Subcutaneous abdominal adipose tissue (tissue), 5 donors: ENCODE data around the gene NKX6-1.
A peak's percentile ranks its signal among the peaks of the same experiment; 100 is the strongest.

ENCODE experiments used
- H3K27ac ChIP-seq: one replicate; pipeline ENCODE4 v1.7.0; 2013; ENCODE audit warnings: low read depth, mild to moderate bottlenecking, inconsistent platforms, low read length, moderate library complexity
- H3K27me3 ChIP-seq, 5 donors: one replicate each; pipeline ENCODE4 v1.7.0; 2013; ENCODE audit warnings: low read length in 5 of 5, inconsistent platforms in 1 of 5; ENCODE audit not compliant: control insufficient read depth in 5 of 5, insufficient read depth in 4 of 5
- H3K36me3 ChIP-seq, 5 donors: one replicate each; pipeline ENCODE4 v1.7.0; 2013; ENCODE audit warnings: low read length in 5 of 5; ENCODE audit not compliant: control insufficient read depth in 5 of 5, insufficient read depth in 5 of 5
- H3K4me1 ChIP-seq, 5 donors: one replicate each; pipeline ENCODE4 v1.7.0; 2013; ENCODE audit warnings: low read length in 5 of 5, mild to moderate bottlenecking in 3 of 5, moderate library complexity in 1 of 5; ENCODE audit not compliant: control insufficient read depth in 5 of 5, insufficient read depth in 5 of 5
- H3K4me3 ChIP-seq, 5 donors: one replicate each; pipeline ENCODE4 v1.7.0; 2013; ENCODE audit warnings: low read length in 5 of 5, low read depth in 1 of 5
- H3K9ac ChIP-seq, 5 donors: one replicate each; pipeline ENCODE4 v1.7.0; 2013; ENCODE audit warnings: low read length in 5 of 5, mild to moderate bottlenecking in 4 of 5, moderate library complexity in 3 of 5
- H3K9me3 ChIP-seq, 5 donors: one replicate each; pipeline ENCODE4 v1.7.0; 2013; ENCODE audit warnings: low read length in 5 of 5; ENCODE audit not compliant: control insufficient read depth in 5 of 5
- donor health status: healthy.
- donor health status: healthy.
- donor health status: healthy.
- donor health status: healthy.
- donor health status: healthy.

The NKX6-1 gene

DNA sequence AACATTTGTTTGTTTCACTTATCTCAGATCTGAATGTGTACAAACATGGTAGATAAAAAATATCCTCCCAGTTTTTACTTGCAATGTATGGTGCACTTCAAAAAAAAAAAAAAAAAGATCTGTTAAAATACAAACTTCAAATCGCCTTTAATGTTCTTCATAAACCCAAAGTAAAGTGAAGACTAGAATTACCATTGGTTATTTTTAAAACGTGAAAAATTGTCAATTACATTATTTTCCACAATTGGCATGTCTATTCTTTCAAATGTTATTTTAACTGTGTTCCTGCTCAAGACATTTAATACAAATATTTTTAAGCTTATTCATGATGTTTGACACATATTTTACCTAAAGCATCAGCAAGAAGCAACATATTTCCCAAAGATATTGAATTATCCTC, 5.0 kb downstream of the NKX6-1 start:
- peaks cover 78 to 96% (median 91%) of the 10 kb centered on the region in 5 donors for H3K27me3 ChIP-seq
- H3K9me3 ChIP-seq: peaks cover 0 to 2% (median 0%) of the 10 kb centered on the region in 5 donors
- no peaks in the 10 kb centered on the region for H3K36me3 ChIP-seq
- peaks cover 0 to 41% (median 34%) of the 10 kb centered on the region in 5 donors for H3K4me1 ChIP-seq
- no peak overlapping the region for H3K27ac ChIP-seq
- H3K4me3 ChIP-seq: no peak overlapping the region
- H3K9ac ChIP-seq: no peak overlapping the region

DNA sequence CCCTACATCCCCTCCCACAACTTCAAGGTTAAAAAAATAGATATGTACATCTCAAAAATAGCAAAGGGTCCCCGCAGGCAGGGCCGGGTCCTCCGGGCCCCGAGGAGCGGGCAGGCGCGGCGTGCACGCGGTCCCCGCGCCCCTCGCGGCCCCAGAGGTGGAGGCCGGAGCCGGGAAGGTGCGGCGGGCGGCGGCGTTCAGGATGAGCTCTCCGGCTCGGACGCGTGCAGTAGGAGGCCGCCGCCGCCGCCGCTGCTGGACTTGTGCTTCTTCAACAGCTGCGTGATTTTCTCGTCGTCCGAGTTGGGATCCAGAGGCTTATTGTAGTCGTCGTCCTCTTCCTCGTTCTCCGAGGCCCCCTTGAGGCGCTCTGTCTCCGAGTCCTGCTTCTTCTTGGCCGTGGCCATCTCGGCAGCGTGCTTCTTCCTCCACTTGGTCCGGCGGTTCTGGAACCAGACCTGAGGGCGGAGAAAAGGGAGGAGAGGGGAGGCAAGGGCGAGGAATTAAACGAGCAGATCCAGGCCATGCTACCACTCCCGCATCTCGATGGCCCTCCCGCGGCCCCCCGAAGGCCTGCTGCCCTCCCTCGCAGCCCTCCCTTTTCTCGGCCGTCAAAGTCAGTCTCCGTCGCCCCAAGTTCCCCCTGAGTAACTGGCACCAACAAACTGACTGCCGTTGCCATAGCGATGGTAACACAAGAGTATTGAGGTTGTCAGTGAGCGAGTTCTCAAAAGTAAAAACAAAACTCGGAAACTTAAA, 5.8 kb downstream of the NKX6-1 start:
- peak overlapping the region in 3 of 5 donors; percentile 30 to 55 (median 39) for H3K4me3 ChIP-seq
- no peaks in the 10 kb centered on the region for H3K36me3 ChIP-seq
- peaks cover 70 to 94% (median 84%) of the 10 kb centered on the region in 5 donors for H3K27me3 ChIP-seq
- peaks cover 0 to 2% (median 0%) of the 10 kb centered on the region in 5 donors for H3K9me3 ChIP-seq
- H3K9ac ChIP-seq: no peak overlapping the region
- peaks cover 0 to 33% (median 26%) of the 10 kb centered on the region in 5 donors for H3K4me1 ChIP-seq
- no peak overlapping the region for H3K27ac ChIP-seq

DNA sequence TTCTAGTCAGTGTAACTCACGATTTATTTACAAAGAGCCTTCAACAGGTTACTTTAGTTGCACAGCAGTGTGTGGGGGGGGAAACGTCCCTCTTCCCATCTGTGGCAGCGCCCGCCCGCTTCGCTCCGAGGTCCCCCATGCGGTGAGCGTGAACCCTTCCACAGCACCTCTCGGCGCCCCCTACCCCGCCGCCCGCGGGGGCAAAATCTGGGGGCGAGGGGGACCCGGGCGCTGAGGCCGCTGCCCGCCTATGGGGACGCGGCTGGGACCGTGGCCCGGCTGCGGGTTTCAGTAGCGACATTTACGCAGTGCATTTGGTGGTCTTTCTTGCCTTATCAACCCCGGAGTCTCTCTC, 6.4 kb downstream of the NKX6-1 start:
- peaks cover 65 to 94% (median 81%) of the 10 kb centered on the region in 5 donors for H3K27me3 ChIP-seq

DNA sequence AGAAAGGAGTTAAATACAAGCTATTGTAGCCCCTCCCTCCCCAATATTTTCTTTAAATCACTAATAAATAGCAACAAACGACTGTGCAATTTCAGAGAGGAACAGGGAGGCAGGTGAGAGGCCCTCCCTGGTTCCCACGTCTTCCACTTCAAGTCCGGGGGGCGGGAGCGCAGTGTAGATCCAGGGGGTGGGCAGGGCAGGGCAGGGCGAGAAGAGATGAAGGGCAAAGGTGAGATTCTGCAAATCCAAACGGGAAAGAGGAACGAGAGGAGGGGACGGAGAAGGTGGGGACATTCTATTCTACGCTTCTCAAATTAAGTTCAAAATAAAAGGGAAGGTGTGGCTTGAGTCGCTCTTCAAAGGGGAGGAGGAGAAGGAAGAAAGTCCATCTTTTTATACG, 6.8 kb downstream of the NKX6-1 start:
- Histone ChIP-seq H3K4me3 (no peak overlapping the region), H3K4me1 (peaks cover 0 to 23% (median 18%) of the 10 kb centered on the region in 5 donors)

More for the DNA sequence above, 6.4 kb downstream of the NKX6-1 start:
- H3K4me1 ChIP-seq: peaks cover 0 to 27% (median 20%) of the 10 kb centered on the region in 5 donors
- peaks cover 0 to 2% (median 0%) of the 10 kb centered on the region in 5 donors for H3K9me3 ChIP-seq
- H3K27ac ChIP-seq: no peak overlapping the region
- no peaks in the 10 kb centered on the region for H3K36me3 ChIP-seq
- peak overlapping the region in 1 of 5 donors; percentile 39 for H3K4me3 ChIP-seq
- H3K9ac ChIP-seq: no peak overlapping the region

DNA sequence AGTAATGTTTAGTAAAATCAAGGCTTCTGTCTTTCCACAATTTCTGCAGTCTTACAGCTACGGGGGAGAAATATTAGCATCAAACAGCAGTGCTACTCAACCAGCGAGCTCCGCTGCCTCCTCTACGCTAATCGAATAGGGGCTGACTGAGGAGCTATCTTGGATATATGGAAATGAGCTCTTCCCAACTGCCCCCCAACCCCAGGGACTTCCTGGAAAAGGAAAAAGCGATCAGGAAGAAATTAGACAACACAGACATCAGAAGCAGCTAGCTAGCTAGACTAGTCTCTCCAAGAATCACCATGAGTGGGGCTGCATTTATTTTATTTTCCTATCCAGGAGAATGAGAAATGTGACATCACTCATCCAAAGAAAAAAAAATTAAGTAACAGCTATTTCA, 7.6 kb downstream of the NKX6-1 start:
- Histone ChIP-seq H3K27me3 (peaks cover 54 to 86% (median 76%) of the 10 kb centered on the region in 5 donors), H3K27ac (no peak overlapping the region), H3K9me3 (peaks cover 0 to 2% (median 0%) of the 10 kb centered on the region in 5 donors), H3K4me3 (no peak overlapping the region), H3K9ac (no peak overlapping the region), H3K36me3 (no peaks in the 10 kb centered on the region), H3K4me1 (peaks cover 0 to 15% (median 10%) of the 10 kb centered on the region in 5 donors)

More for the DNA sequence above, 6.8 kb downstream of the NKX6-1 start:
- H3K27me3 ChIP-seq: peaks cover 61 to 90% (median 78%) of the 10 kb centered on the region in 5 donors
- no peak overlapping the region for H3K9ac ChIP-seq
- peaks cover 0 to 2% (median 0%) of the 10 kb centered on the region in 5 donors for H3K9me3 ChIP-seq
- H3K36me3 ChIP-seq: no peaks in the 10 kb centered on the region
- H3K27ac ChIP-seq: no peak overlapping the region

DNA sequence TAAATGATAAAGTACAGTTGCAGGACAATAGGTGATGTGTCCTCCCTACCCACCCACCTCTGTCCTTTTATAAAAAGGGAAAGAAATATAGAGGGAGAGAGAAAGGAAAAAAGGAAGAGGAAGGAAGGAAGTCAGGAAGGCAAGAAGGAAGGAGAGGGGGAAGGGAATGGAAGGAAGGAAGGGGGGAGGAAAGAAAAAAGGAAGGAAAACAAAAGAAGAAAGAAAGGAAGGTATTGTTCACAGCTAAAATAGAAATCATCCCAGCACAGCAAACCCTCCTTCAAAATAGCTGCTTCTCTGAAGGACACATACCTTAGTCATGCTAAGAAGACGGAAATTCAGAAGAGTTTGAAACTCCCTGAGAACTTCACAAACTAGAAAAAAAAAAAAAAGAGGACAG, 8.4 kb downstream of the NKX6-1 start:
- no peaks in the 10 kb centered on the region for H3K36me3 ChIP-seq
- H3K27ac ChIP-seq: no peak overlapping the region
- H3K4me1 ChIP-seq: peaks cover 0 to 13% (median 8%) of the 10 kb centered on the region in 5 donors
- H3K9ac ChIP-seq: no peak overlapping the region
- H3K27me3 ChIP-seq: peaks cover 51 to 86% (median 72%) of the 10 kb centered on the region in 5 donors
- no peak overlapping the region for H3K4me3 ChIP-seq
- peaks cover 0 to 2% (median 0%) of the 10 kb centered on the region in 5 donors for H3K9me3 ChIP-seq

DNA sequence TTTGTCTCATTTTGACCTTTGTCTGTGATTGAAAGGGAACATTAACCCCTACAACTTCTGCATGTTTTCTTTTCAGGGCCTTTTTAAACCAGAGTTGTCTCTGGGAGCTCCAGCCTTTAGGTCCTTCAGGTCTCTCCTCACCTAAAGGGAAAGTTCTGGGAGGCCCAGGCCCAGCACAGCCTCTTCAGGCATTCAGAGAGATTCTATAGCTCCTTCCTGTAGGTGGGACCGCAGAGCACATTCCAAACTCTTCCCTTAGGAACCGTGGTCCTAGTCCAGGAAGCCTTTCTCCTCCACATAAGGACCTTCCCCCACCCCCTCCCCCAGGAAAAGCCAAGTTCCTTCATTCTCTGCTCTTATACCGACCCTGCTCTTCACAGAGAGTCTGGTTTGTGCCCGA, 14.9 kb downstream of the NKX6-1 start:
- no peaks in the 10 kb centered on the region for H3K9me3 ChIP-seq
- peaks cover 1 to 29% (median 15%) of the 10 kb centered on the region in 5 donors for H3K4me1 ChIP-seq
- no peak overlapping the region for H3K9ac ChIP-seq
- peaks cover 37 to 84% (median 68%) of the 10 kb centered on the region in 5 donors for H3K27me3 ChIP-seq
- no peaks in the 10 kb centered on the region for H3K36me3 ChIP-seq
- H3K27ac ChIP-seq: no peak overlapping the region
- no peak overlapping the region for H3K4me3 ChIP-seq

DNA sequence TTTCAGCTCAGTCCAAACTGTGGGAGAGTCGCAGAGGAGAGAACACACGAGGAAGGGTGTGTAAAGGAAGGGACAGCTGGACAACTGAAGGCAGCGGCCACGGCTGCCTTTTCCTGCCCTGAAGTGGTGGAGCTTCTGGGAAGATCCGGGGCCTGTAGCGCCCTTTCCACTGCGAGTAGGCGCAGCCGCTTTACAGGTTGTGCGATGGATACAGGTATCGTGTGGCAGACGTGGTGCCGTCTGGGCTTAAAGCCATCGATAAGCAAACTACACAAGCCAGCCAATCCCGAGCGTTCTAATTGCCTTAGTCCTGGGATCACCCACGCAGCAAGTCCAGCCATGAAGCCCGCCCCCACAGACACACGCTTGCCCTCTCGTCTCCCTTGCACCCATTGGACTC, 15.4 kb downstream of the NKX6-1 start:
- H3K36me3 ChIP-seq: no peaks in the 10 kb centered on the region
- no peak overlapping the region for H3K27ac ChIP-seq
- H3K9ac ChIP-seq: no peak overlapping the region
- H3K4me3 ChIP-seq: peak overlapping the region in 4 of 5 donors; percentile 13 to 45 (median 30)
- H3K4me1 ChIP-seq: peaks cover 1 to 29% (median 15%) of the 10 kb centered on the region in 5 donors
- H3K27me3 ChIP-seq: peaks cover 36 to 82% (median 66%) of the 10 kb centered on the region in 5 donors
- H3K9me3 ChIP-seq: no peaks in the 10 kb centered on the region

DNA sequence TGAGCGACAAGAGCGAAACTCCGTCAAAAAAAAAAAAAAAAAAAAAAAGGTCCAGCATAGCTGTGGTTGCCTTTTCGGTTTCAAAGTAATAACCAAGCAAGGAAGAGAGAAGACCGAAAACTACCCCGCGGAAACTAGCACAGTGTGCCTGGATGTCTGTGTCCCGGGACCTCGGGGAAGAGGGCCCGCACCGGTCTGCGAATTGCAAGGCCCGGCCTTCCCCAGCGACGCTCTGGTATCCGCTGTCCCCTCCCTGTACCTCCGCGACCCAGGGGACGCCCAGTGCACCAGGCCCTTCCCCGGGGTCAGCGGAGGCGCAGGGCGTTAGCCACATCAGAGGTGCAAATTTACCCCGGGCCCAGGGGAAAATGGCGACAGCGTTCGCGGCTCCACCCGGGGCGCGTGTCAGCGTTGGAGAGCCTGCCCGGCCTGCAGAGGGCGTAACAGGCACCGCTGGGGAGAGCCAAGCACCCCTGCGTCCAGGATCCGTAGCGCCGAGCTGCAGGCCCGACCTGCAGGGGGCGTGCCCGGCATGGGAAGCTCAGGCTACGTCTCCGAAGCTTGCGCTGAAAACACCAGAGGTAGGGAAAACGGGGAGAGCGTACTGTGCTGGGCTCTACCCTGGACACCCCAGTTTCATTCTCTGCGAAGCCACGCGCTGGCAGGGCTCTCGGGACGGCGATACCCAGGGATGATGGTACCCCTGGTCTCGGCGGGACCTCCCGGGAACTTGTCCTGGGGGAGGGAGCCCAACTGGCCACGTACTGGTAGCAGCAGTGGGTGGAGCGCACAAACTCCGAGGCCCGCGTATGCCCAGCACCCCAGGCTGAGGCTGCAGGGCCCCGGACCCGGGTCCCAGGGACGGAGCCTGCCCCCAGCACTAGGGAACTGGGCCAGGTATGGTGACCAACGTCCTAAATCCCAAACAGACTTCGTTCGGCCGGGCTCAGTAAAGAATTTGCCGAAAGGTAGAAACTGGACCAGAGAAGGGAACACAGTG, 16.2 kb downstream of the NKX6-1 start:
- Histone ChIP-seq H3K27me3 (peaks cover 36 to 78% (median 64%) of the 10 kb centered on the region in 5 donors), H3K9me3 (no peaks in the 10 kb centered on the region), H3K4me3 (peak overlapping the region; percentile 25 to 45 (median 36)), H3K27ac (no peak overlapping the region), H3K9ac (no peak overlapping the region), H3K36me3 (no peaks in the 10 kb centered on the region), H3K4me1 (peaks cover 1 to 29% (median 15%) of the 10 kb centered on the region in 5 donors)
